Measurements from ENCODE around the gene ZBTB24.

The ZBTB24 gene

DNA sequence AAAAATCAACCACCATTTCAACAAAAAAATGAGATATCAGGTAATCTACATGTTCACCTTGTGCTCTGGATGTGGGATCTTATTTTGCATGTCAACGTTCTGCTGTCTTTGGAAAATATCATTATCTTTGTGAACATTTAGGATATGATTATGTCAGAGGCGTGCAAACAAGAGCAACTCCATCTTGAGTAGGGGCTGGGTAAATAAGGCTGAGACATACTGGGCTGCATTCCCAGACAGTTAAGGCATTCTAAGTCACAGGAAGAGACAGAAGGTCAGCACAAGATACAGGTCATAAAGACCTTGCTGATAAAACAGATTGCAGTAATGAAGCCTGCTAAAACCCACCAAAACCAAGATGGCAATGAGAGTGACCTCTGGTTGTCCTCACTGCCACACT is 28.8 kb upstream of the ZBTB24 start:
- TF ChIP-seq EGR1 (IDR thresholded peaks at IDR 0.05) (no peak), CEBPB (IDR thresholded peaks at IDR 0.05) (no peak), USF1 (IDR thresholded peaks at IDR 0.05) (no peak), CREB1 (IDR thresholded peaks at IDR 0.05; ENCODE audit: low read depth) (no peak), TAF1 (IDR thresholded peaks at IDR 0.05; ENCODE audit: low read depth) (no peak), TEAD4 (IDR thresholded peaks at IDR 0.05) (no peak), EP300 (IDR thresholded peaks at IDR 0.05; ENCODE audit: borderline replicate concordance) (no peak), FOXM1 (IDR thresholded peaks at IDR 0.05; ENCODE audit: borderline replicate concordance, low read depth) (no peak)
- TF ChIP-seq, protein P1, sequence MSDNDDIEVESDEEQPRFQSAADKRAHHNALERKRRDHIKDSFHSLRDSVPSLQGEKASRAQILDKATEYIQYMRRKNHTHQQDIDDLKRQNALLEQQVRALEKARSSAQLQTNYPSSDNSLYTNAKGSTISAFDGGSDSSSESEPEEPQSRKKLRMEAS (IDR thresholded peaks at IDR 0.05) = no peak

DNA sequence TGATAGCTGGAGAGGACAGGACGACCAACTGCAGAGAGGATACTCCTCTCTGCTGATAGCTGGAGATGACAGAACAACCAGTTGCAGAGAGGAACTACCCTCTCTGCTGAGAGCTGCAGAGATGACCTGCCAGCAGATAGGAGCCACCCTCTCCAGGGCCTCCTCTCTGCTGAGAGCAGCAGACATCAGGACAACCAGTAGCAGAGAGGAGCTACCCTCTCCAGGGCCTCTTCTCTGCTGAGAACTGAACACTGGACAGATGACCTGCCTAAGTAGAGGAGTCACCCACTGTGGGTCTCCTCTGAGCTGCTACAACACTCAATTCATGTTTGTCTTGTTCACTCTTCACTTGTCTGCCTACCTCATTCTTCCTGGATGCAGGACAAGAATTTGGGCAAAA is 27.3 kb upstream of the ZBTB24 start:
- TF ChIP-seq TEAD4 (IDR thresholded peaks at IDR 0.05) = no peak
- TF ChIP-seq YY1 (IDR thresholded peaks at IDR 0.05; ENCODE audit: low read depth) = no peak
- no peak for TF ChIP-seq FOXM1 (IDR thresholded peaks at IDR 0.05; ENCODE audit: borderline replicate concordance, low read depth)
- TF ChIP-seq EP300 (IDR thresholded peaks at IDR 0.05; ENCODE audit: borderline replicate concordance) = no peak
- TF ChIP-seq ZBTB7A (IDR thresholded peaks at IDR 0.05; ENCODE audit: low read depth) = no peak
- no peak for TF ChIP-seq REST (IDR thresholded peaks at IDR 0.05; ENCODE audit: low read depth)

- TF ChIP-seq TCF12 (IDR thresholded peaks at IDR 0.05; ENCODE audit: low read depth) (no peak), RAD21 (IDR thresholded peaks at IDR 0.05; ENCODE audit: low read depth) (no peak), TEAD4 (IDR thresholded peaks at IDR 0.05) (no peak), CREB1 (IDR thresholded peaks at IDR 0.05; ENCODE audit: low read depth) (no peak), NFIC (IDR thresholded peaks at IDR 0.05) (no peak), ZBTB7A (IDR thresholded peaks at IDR 0.05; ENCODE audit: low read depth) (no peak), REST (IDR thresholded peaks at IDR 0.05; ENCODE audit: low read depth) (no peak)
These were observed 25.3 kb upstream of the ZBTB24 start for GRCh38 chr6:109508166-109508860.

DNA sequence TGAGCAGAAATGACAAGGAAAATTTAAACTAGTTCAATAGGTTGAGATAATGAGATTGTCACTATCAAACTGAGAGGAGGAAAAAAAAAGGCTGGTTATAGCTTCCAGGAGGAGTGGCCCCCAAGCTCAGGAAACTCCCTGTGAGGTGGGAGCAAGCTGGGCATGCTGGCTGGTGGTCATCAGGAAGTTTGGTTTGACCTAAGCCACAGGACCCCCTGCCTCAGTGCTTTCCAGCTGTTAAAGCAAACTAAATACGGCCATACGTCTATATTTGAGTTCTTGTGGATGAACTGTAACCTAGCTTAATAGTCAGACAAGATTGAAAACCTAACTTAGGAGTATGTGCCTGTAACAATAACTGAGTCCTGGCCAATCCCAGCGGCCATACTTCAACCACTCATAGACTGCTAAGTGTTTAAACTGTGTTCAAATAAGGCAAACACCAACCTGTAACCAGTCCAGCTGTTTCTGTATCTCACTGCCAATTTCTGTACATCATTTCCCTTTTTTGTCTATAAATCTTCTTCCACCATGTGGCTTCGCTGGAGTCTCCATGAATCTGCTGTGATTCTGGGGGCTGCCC is 24.6 kb upstream of the ZBTB24 start:
- no peak for TF ChIP-seq TAF1 (IDR thresholded peaks at IDR 0.05; ENCODE audit: low read depth)
- TF ChIP-seq TCF12 (IDR thresholded peaks at IDR 0.05; ENCODE audit: low read depth) = no peak
- TF ChIP-seq, protein P1 (IDR thresholded peaks at IDR 0.05) = no peak
- no peak for TF ChIP-seq ZBTB7A (IDR thresholded peaks at IDR 0.05; ENCODE audit: low read depth)
- no peak for TF ChIP-seq USF1 (IDR thresholded peaks at IDR 0.05)
- TF ChIP-seq REST (IDR thresholded peaks at IDR 0.05; ENCODE audit: low read depth) = no peak
- TF ChIP-seq RAD21 (IDR thresholded peaks at IDR 0.05; ENCODE audit: low read depth) = no peak
- TF ChIP-seq EGR1 (IDR thresholded peaks at IDR 0.05) = no peak
- TF ChIP-seq EP300 (IDR thresholded peaks at IDR 0.05; ENCODE audit: borderline replicate concordance) = no peak
- no peak for TF ChIP-seq FOXM1 (IDR thresholded peaks at IDR 0.05; ENCODE audit: borderline replicate concordance, low read depth)

- no peak for TF ChIP-seq RAD21 (IDR thresholded peaks at IDR 0.05; ENCODE audit: low read depth)
- no peak for TF ChIP-seq CREB1 (IDR thresholded peaks at IDR 0.05; ENCODE audit: low read depth)
These were observed 23.8 kb upstream of the ZBTB24 start for GRCh38 chr6:109506841-109507240.
